Keratinocyte (primary cell): ENCODE data around the gene WAC. TPM values are rescaled to one million over a fixed set of nuclear protein-coding genes. Genes with fewer than 3 reads are reported as not detected.

Experiments used
- DNase-seq: peaks from one replicate; pipeline ENCODE4 v3.0.0-alpha.2; 2011; ENCODE audit warnings: low read depth, missing footprints, low spot score
- FAIRE-seq: peaks from 2 replicates; lab custom pipeline; 2011; peaks lifted over from hg19 to GRCh38; lab: Jason Lieb, UNC
- H2AFZ ChIP-seq: 2 replicates; pipeline ENCODE4 v1.6.0; 2012; ENCODE audit warnings: low read length, control low read depth, inconsistent platforms; ENCODE audit not compliant: control insufficient read depth
- H3K27ac ChIP-seq: 2 replicates; pipeline ENCODE4 v1.5.1; 2011; ENCODE audit warnings: low read length; ENCODE audit not compliant: control insufficient read depth, insufficient read depth
- H3K27me3 ChIP-seq: 3 replicates; pipeline ENCODE4 v1.6.0; 2011; ENCODE audit warnings: low read length; ENCODE audit not compliant: control insufficient read depth, insufficient read depth; ENCODE audit errors: extremely low read depth
- H3K36me3 ChIP-seq, 2 experiments: 2 replicates in 1 of 2; 3 replicates in 1 of 2; pipeline ENCODE4 v1.5.1; 2011; ENCODE audit warnings: low read length in 2 of 2, mild to moderate bottlenecking in 1 of 2; ENCODE audit not compliant: control insufficient read depth in 2 of 2, insufficient read depth in 2 of 2; ENCODE audit errors: extremely low read depth in 1 of 2
- H3K4me1 ChIP-seq: 3 replicates; pipeline ENCODE4 v1.5.1; 2011; ENCODE audit warnings: low read length; ENCODE audit not compliant: control insufficient read depth, insufficient read depth; ENCODE audit errors: extremely low read depth
- H3K4me2 ChIP-seq: 3 replicates; pipeline ENCODE4 v1.6.0; 2011; ENCODE audit warnings: low read depth, low read length; ENCODE audit not compliant: control insufficient read depth, insufficient read depth; ENCODE audit errors: extremely low read depth
- H3K4me3 ChIP-seq, 3 experiments: fragments of 200-600 bp in 1 of 3; sonication (generic) in 1 of 3; 2 replicates in 2 of 3; 3 replicates in 1 of 3; pipeline ENCODE4 v1.5.1; 2011 to 2016; ENCODE audit warnings: low read length in 3 of 3, mild to moderate bottlenecking in 3 of 3, control low read depth in 2 of 3, inconsistent platforms in 1 of 3, low read depth in 1 of 3, mixed read lengths in 1 of 3, mixed run types in 1 of 3, moderate library complexity in 1 of 3; ENCODE audit not compliant: control insufficient read depth in 2 of 3, insufficient read depth in 2 of 3; ENCODE audit errors: extremely low read depth in 1 of 3
- H3K79me2 ChIP-seq: 2 replicates; pipeline ENCODE4 v1.6.0; 2012; ENCODE audit warnings: low read length; ENCODE audit not compliant: control insufficient read depth, insufficient read depth
- H3K9ac ChIP-seq: 3 replicates; pipeline ENCODE4 v1.6.0; 2011; ENCODE audit warnings: low read length; ENCODE audit not compliant: control insufficient read depth, insufficient read depth; ENCODE audit errors: extremely low read depth
- H3K9me1 ChIP-seq: 3 replicates; pipeline ENCODE4 v1.6.0; 2011; ENCODE audit warnings: low read length; ENCODE audit not compliant: control insufficient read depth, insufficient read depth; ENCODE audit errors: extremely low read depth
- H3K9me3 ChIP-seq: 2 replicates; pipeline ENCODE4 v1.5.1; 2012; ENCODE audit warnings: low read depth, low read length; ENCODE audit not compliant: control insufficient read depth
- H4K20me1 ChIP-seq: 3 replicates; pipeline ENCODE4 v1.6.0; 2011; ENCODE audit warnings: low read length; ENCODE audit not compliant: control insufficient read depth, insufficient read depth; ENCODE audit errors: extremely low read depth
- EZH2 ChIP-seq: IDR thresholded peaks from one replicate; pipeline ENCODE4 v1.6.1; 2012; ENCODE audit warnings: inconsistent platforms, mild to moderate bottlenecking, low read length, moderate library complexity
- dilution Hi-C: fragments of 300-500 bp; cut with MboI; formaldehyde crosslinking; loops from one replicate; pipeline ENCODE4 v1.7.0; 2020; ENCODE audit warnings: low sequenced_read_pairs; ENCODE audit not compliant: extremely low pct_ligation_motif_present
- polyA plus RNA-seq, 5 experiments: library from polyadenylated mRNA; depleted of rRNA in 3 of 5; stranded (reverse) in 3 of 5; stranded (forward) in 1 of 5; unstranded in 1 of 5; fragments of >200 nt; gene quantifications; 1 replicate in 1 of 5; 2 replicates in 3 of 5; 3 replicates in 1 of 5; pipeline versions ENCODE4 v1.2.1 to v1.2.3, GENCODE V29; 2011 to 2012; ENCODE audit warnings: missing spikeins in 2 of 5, low read depth in 1 of 5, low replicate concordance in 1 of 5
- TF ChIP-seq, protein P1 (sequence below), 3 experiments: IDR thresholded peaks in 1 of 3; conservative IDR thresholded peaks in 1 of 3; optimal IDR thresholded peaks in 1 of 3; 2 replicates in 2 of 3; 3 replicates in 1 of 3; pipeline versions ENCODE3 to v1.5.1; 2011; ENCODE audit warnings: low read length in 3 of 3, mild to moderate bottlenecking in 3 of 3, moderate library complexity in 2 of 3, control low read depth in 1 of 3, inconsistent platforms in 1 of 3; ENCODE audit not compliant: insufficient read depth in 2 of 3; ENCODE audit errors: extremely low read depth in 1 of 3

WAC gene
- polyA plus RNA-seq, 1 donor (not counting 4 experiments of a cell fraction or from before 2014, with no cell fraction given): 80.8 TPM

DNA sequence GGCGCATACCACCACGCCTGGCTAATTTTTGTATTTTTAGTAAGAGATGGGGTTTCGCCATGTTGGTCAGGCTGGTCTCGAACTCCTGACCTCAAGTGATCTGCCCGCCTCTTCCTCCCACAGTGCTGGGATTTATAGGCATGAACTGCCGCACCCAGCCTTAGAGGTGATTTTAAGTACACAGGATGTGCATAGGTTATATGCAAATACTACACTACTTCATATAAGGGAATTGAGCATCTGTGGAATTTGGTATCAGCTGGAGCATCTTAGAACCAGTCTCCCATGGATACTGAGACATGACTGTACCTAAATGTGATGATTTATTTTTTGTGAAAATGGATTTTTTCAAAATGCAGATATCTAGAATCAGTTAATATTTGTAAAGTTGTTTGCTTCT is 21.1 kb downstream of the WAC start:
- peaks cover 100% of the 10 kb centered on the region for H3K79me2 ChIP-seq
- H3K4me1 ChIP-seq: peaks cover 8% of the 10 kb centered on the region
- no peak for FAIRE-seq
- TF ChIP-seq, protein P1, sequence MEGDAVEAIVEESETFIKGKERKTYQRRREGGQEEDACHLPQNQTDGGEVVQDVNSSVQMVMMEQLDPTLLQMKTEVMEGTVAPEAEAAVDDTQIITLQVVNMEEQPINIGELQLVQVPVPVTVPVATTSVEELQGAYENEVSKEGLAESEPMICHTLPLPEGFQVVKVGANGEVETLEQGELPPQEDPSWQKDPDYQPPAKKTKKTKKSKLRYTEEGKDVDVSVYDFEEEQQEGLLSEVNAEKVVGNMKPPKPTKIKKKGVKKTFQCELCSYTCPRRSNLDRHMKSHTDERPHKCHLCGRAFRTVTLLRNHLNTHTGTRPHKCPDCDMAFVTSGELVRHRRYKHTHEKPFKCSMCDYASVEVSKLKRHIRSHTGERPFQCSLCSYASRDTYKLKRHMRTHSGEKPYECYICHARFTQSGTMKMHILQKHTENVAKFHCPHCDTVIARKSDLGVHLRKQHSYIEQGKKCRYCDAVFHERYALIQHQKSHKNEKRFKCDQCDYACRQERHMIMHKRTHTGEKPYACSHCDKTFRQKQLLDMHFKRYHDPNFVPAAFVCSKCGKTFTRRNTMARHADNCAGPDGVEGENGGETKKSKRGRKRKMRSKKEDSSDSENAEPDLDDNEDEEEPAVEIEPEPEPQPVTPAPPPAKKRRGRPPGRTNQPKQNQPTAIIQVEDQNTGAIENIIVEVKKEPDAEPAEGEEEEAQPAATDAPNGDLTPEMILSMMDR (optimal IDR thresholded peaks at IDR 0.05 in 1 of 3, IDR thresholded peaks at IDR 0.05 in 1 of 3, conservative IDR thresholded peaks at IDR 0.05 in 1 of 3; ENCODE audit: extremely low read depth in 1 of 3, insufficient read depth in 2 of 3, low read length in 3 of 3): no peak
- TF ChIP-seq EZH2: no peak
- no peaks in the 10 kb centered on the region for H3K27me3 ChIP-seq
- dilution Hi-C loops: no loop called here
- H3K9me3 ChIP-seq: no peaks in the 10 kb centered on the region
- no peak overlapping the region for H2AFZ ChIP-seq
- H3K27ac ChIP-seq: no peak overlapping the region
- no peak overlapping the region for H3K4me3 ChIP-seq
- H3K4me2 ChIP-seq: no peak overlapping the region
- H3K9me1 ChIP-seq: no peaks in the 10 kb centered on the region
- peaks cover 22% of the 10 kb centered on the region for H4K20me1 ChIP-seq
- H3K9ac ChIP-seq: no peak overlapping the region
- no peak for DNase-seq
- H3K36me3 ChIP-seq: peaks cover 10 to 24% of the 10 kb centered on the region in 2 experiments

DNA sequence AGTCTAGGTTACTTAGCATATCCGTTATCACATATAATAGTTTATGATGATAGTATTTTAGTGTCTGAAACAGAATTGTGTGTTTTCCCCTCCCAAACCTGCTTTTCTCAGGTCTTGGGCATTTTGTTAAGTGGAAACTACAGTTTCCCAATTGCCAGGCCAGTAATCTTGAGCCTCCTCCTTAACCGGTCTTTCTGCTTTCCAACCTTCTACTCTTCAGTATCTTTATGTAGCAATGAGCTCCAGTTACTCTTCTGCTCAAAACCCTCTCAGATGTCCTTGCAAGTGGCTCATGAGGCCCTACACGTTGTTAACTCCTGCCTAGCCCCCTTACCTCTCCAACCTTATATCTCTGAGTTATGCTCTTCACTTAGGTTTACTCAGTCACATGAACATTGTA is 22.0 kb downstream of the WAC start:
- DNase-seq (no peak), FAIRE-seq (no peak)
- Histone ChIP-seq H3K4me2 (no peak overlapping the region), H3K4me1 (peaks cover 15% of the 10 kb centered on the region), H3K27me3 (no peaks in the 10 kb centered on the region), H4K20me1 (peaks cover 26% of the 10 kb centered on the region), H3K27ac (no peak overlapping the region), H3K9me3 (no peaks in the 10 kb centered on the region), H3K79me2 (peaks cover 96% of the 10 kb centered on the region), H3K9ac (no peak overlapping the region), H3K36me3 (peaks cover 7 to 24% of the 10 kb centered on the region in 2 experiments), H3K4me3 (no peak overlapping the region), H2AFZ (no peak overlapping the region), H3K9me1 (no peaks in the 10 kb centered on the region)
- dilution Hi-C loops: no loop called here
- no peak for TF ChIP-seq EZH2
- TF ChIP-seq, protein P1 (optimal IDR thresholded peaks at IDR 0.05 in 1 of 3, IDR thresholded peaks at IDR 0.05 in 1 of 3, conservative IDR thresholded peaks at IDR 0.05 in 1 of 3; ENCODE audit: extremely low read depth in 1 of 3, insufficient read depth in 2 of 3, low read length in 3 of 3): no peak
